H9 (cell line): Measurements from ENCODE around the gene BIN1. TPM values are rescaled to one million over a fixed set of nuclear protein-coding genes. Genes with fewer than 3 reads are reported as not detected.

ENCODE experiments used
- DNase-seq: peaks from one replicate; pipeline ENCODE4 v3.0.0-alpha.2; 2017
- H2AFZ ChIP-seq: one replicate; pipeline ENCODE4 v1.6.1; 2013; ENCODE audit warnings: mild to moderate bottlenecking, low read length, control low read depth, moderate library complexity
- H2AK5ac ChIP-seq: 2 replicates; pipeline ENCODE4 v1.6.1; 2013; ENCODE audit warnings: low read length, control low read depth, mixed read lengths; ENCODE audit not compliant: insufficient read length
- H2BK120ac ChIP-seq: one replicate; pipeline ENCODE4 v1.6.1; 2013; ENCODE audit warnings: low read depth, mild to moderate bottlenecking, low read length, control low read depth, inconsistent platforms; ENCODE audit not compliant: poor library complexity, severe bottlenecking
- H2BK12ac ChIP-seq: 2 replicates; pipeline ENCODE4 v1.6.1; 2013; ENCODE audit warnings: low read length, control low read depth, mixed read lengths, low read depth; ENCODE audit not compliant: insufficient read length
- H2BK15ac ChIP-seq: 2 replicates; pipeline ENCODE4 v1.6.1; 2013; ENCODE audit warnings: low read depth, low read length, control low read depth
- H2BK20ac ChIP-seq: one replicate; pipeline ENCODE4 v1.6.1; 2013; ENCODE audit warnings: low read depth, mild to moderate bottlenecking, low read length, control low read depth, inconsistent platforms; ENCODE audit not compliant: poor library complexity, severe bottlenecking
- H2BK5ac ChIP-seq: 2 replicates; pipeline ENCODE4 v1.6.1; 2013; ENCODE audit warnings: low read length, control low read depth, mixed read lengths; ENCODE audit not compliant: insufficient read length
- H3K14ac ChIP-seq: 2 replicates; pipeline ENCODE4 v1.6.1; 2013; ENCODE audit warnings: low read length, control low read depth; ENCODE audit not compliant: insufficient read depth
- H3K18ac ChIP-seq: 2 replicates; pipeline ENCODE4 v1.6.1; 2013; ENCODE audit warnings: low read depth, mild to moderate bottlenecking, mixed read lengths, low read length, control low read depth; ENCODE audit not compliant: insufficient read length
- H3K23ac ChIP-seq: 2 replicates; pipeline ENCODE4 v1.6.1; 2013; ENCODE audit warnings: low read length, control low read depth, mixed read lengths, low read depth; ENCODE audit not compliant: insufficient read length
- H3K23me2 ChIP-seq: 2 replicates; pipeline ENCODE4 v1.6.1; 2013; ENCODE audit warnings: low read depth, mild to moderate bottlenecking, mixed read lengths, low read length, control low read depth; ENCODE audit not compliant: insufficient read length, poor library complexity, severe bottlenecking
- H3K27ac ChIP-seq: 2 replicates; pipeline ENCODE4 v1.5.1; 2013; ENCODE audit warnings: low read length, control low read depth, mixed read lengths, low read depth; ENCODE audit not compliant: insufficient read length
- H3K27me3 ChIP-seq: 2 replicates; pipeline ENCODE4 v1.6.1; 2013; ENCODE audit warnings: low read length, control low read depth, inconsistent platforms; ENCODE audit not compliant: insufficient read depth
- H3K4ac ChIP-seq: 2 replicates; pipeline ENCODE4 v1.6.1; 2013; ENCODE audit warnings: low read depth, mild to moderate bottlenecking, control low read depth, inconsistent platforms, low read length, moderate library complexity
- H3K4me1 ChIP-seq: 2 replicates; pipeline ENCODE4 v1.6.1; 2013; ENCODE audit warnings: low read length, control low read depth, inconsistent platforms; ENCODE audit not compliant: insufficient read depth
- H3K4me2 ChIP-seq: 2 replicates; pipeline ENCODE4 v1.6.1; 2013; ENCODE audit warnings: low read length, control low read depth, mixed read lengths; ENCODE audit not compliant: insufficient read length, insufficient read depth
- H3K56ac ChIP-seq: 2 replicates; pipeline ENCODE4 v1.6.1; 2013; ENCODE audit warnings: low read depth, mild to moderate bottlenecking, mixed read lengths, low read length, control low read depth; ENCODE audit not compliant: insufficient read length
- H3K79me1 ChIP-seq: 2 replicates; pipeline ENCODE4 v1.6.1; 2013; ENCODE audit warnings: low read depth, mild to moderate bottlenecking, moderate library complexity, low read length, control low read depth, inconsistent platforms; ENCODE audit not compliant: insufficient read depth, poor library complexity, severe bottlenecking
- H3K79me2 ChIP-seq: 2 replicates; pipeline ENCODE4 v1.6.1; 2013; ENCODE audit warnings: low read length, control low read depth, inconsistent platforms; ENCODE audit not compliant: insufficient read depth
- H3K9ac ChIP-seq: 2 replicates; pipeline ENCODE4 v1.6.1; 2013; ENCODE audit warnings: low read length, control low read depth, mixed read lengths; ENCODE audit not compliant: insufficient read length; ENCODE audit errors: extremely low read depth
- H3K9me3 ChIP-seq: one replicate; pipeline ENCODE4 v1.6.1; 2013; ENCODE audit warnings: low read depth, low read length, inconsistent platforms; ENCODE audit not compliant: control insufficient read depth
- H3T11ph ChIP-seq: one replicate; pipeline ENCODE4 v1.6.1; 2013; ENCODE audit warnings: mild to moderate bottlenecking, low read length, control low read depth, inconsistent platforms
- H4K20me1 ChIP-seq: one replicate; pipeline ENCODE4 v1.6.1; 2013; ENCODE audit not compliant: control insufficient read depth, insufficient read length, insufficient read depth
- H4K5ac ChIP-seq: 2 replicates; pipeline ENCODE4 v1.6.1; 2013; ENCODE audit warnings: low read depth, mild to moderate bottlenecking, mixed read lengths, low read length, control low read depth; ENCODE audit not compliant: insufficient read length
- H4K8ac ChIP-seq: replicated peaks from 2 replicates; pipeline ENCODE4 v1.6.1; 2013; ENCODE audit warnings: low read length, control low read depth, mixed read lengths, low read depth; ENCODE audit not compliant: insufficient read length
- H4K91ac ChIP-seq: 2 replicates; pipeline ENCODE4 v1.6.1; 2013; ENCODE audit warnings: low read depth, mild to moderate bottlenecking, moderate library complexity, mixed read lengths, low read length, control low read depth; ENCODE audit not compliant: insufficient read length
- H3K27ac Mint-ChIP-seq, 3 experiments: 2 replicates in 2 of 3; 3 replicates in 1 of 3; pipeline ENCODE4 v1.8.0; 2020 to 2021; ENCODE audit warnings: mixed read lengths in 3 of 3, mild to moderate bottlenecking in 1 of 3, moderate library complexity in 1 of 3
- H3K27me3 Mint-ChIP-seq: 2 replicates; pipeline ENCODE4 v1.8.0; 2021; ENCODE audit warnings: low read depth, mild to moderate bottlenecking, moderate library complexity, mixed read lengths
- H3K36me3 Mint-ChIP-seq, 3 experiments: 2 replicates in 2 of 3; 3 replicates in 1 of 3; pipeline ENCODE4 v1.8.0; 2020 to 2021; ENCODE audit warnings: low read depth in 3 of 3, mixed read lengths in 3 of 3; ENCODE audit not compliant: insufficient read depth in 1 of 3
- H3K4me1 Mint-ChIP-seq, 2 experiments: 2 replicates each; pipeline ENCODE4 v1.8.0; 2020; ENCODE audit warnings: mixed read lengths in 2 of 2
- H3K4me3 Mint-ChIP-seq, 2 experiments: 2 replicates in 1 of 2; 3 replicates in 1 of 2; pipeline ENCODE4 v1.8.0; 2020 to 2021; ENCODE audit warnings: mild to moderate bottlenecking in 2 of 2, mixed read lengths in 2 of 2, moderate library complexity in 1 of 2
- H3K9me3 Mint-ChIP-seq, 2 experiments: 2 replicates in 1 of 2; 3 replicates in 1 of 2; pipeline ENCODE4 v1.8.0; 2020; ENCODE audit warnings: mild to moderate bottlenecking in 2 of 2, mixed read lengths in 2 of 2, moderate library complexity in 1 of 2
- CTCF ChIP-seq: fragments of 200-600 bp; sonication (generic); conservative IDR thresholded peaks from 3 replicates; pipeline ENCODE4 v1.8.0; 2021; ENCODE audit warnings: antibody characterized with exemption, mild to moderate bottlenecking
- WGBS: extraction: QIAGEN DNeasy Blood & Tissue Kit; methylation state at CpG from one replicate; pipeline ENCODE4 v1.1.7; 2013; ENCODE audit warnings: missing lambda C conversion rate, low lambda C conversion rate, mixed read lengths; ENCODE audit not compliant: insufficient read length; ENCODE audit errors: extremely low coverage; 5-methylcytosine and 5-hydroxymethylcytosine counted together
- total RNA-seq: library from RNA; stranded (reverse); gene quantifications from 2 replicates; pipeline ENCODE4 v1.2.1, GENCODE V29; 2021

The BIN1 gene
- total RNA-seq, 1 experiment from 2014 or later = 32.0 TPM

- Mint-ChIP-seq H3K27ac (no peak overlapping the region), H3K27me3 (peaks cover 3% of the 10 kb centered on the region), H3K36me3 (no peaks in the 10 kb centered on the region; a peak in 1 of 7 replicates), H3K9me3 (0 out of 5 replicates have a peak, but pooled peaks cover 0 to 5% of the 10 kb centered on the region in 2 experiments), H3K4me3 (no peak overlapping the region), H3K4me1 (peaks cover 0 to 1% of the 10 kb centered on the region in 2 experiments; a peak in 3 of 4 replicates)
- Histone ChIP-seq H3K9me3 (no peaks in the 10 kb centered on the region), H4K8ac (no peak overlapping the region), H3K27me3 (no peaks in the 10 kb centered on the region), H3K4ac (no peak overlapping the region), H2BK12ac (no peak overlapping the region), H3K79me1 (no peaks in the 10 kb centered on the region), H4K5ac (no peak overlapping the region), H3K23me2 (no peaks in the 10 kb centered on the region), H3T11ph (no peak overlapping the region), H4K91ac (no peak overlapping the region), H3K18ac (no peak overlapping the region), H3K14ac (no peak overlapping the region), H3K4me2 (no peak overlapping the region), H4K20me1 (no peaks in the 10 kb centered on the region), H2BK120ac (no peak overlapping the region), H3K27ac (no peak overlapping the region), H2BK15ac (no peak overlapping the region), H2BK5ac (no peak overlapping the region), H3K4me1 (no peaks in the 10 kb centered on the region), H3K79me2 (no peaks in the 10 kb centered on the region), H2BK20ac (no peak overlapping the region), H3K23ac (no peak overlapping the region), H2AK5ac (no peak overlapping the region), H3K9ac (no peak overlapping the region), H2AFZ (no peak overlapping the region), H3K56ac (no peak overlapping the region)
- WGBS = no CpG with 5 or more reads among the region's 2 CpGs
- no peak for DNase-seq
- TF ChIP-seq CTCF = no peak
Measured at GRCh38 chr2:127133793-127134192, 26.8 kb upstream of the BIN1 start.
